Omental fat pad (tissue), 4 donors: ENCODE data around the gene CHCHD2. TPM values are rescaled to one million over a fixed set of nuclear protein-coding genes. Genes with fewer than 3 reads are reported as not detected.

Source experiments
- ATAC-seq: fragments of 150-250 bp; one replicate; pipeline ENCODE4 v1.9.1; 2016; ENCODE audit warnings: mild to moderate bottlenecking, moderate library complexity; ENCODE audit not compliant: low FRiP score
- DNase-seq: peaks from one replicate; pipeline ENCODE4 v3.0.0-alpha.2; 2019; ENCODE audit warnings: low spot score
- small RNA-seq: library from RNA; depleted of rRNA; stranded (forward); fragments of <200 nt; gene quantifications from one replicate; pipeline ENCODE3, GENCODE V24; 2016
- total RNA-seq, 4 donors: library from RNA; depleted of rRNA; stranded (reverse); fragments of >200 nt; gene quantifications; one replicate each; pipeline ENCODE4 v1.1.0, GENCODE V29; 2016
- TF ChIP-seq, protein P1 (sequence below), 3 donors: fragments of 450-650 bp; IDR thresholded peaks; one replicate each; pipeline ENCODE4 v1.5.1; 2016 to 2017; ENCODE audit warnings: antibody characterized with exemption in 3 of 3, mild to moderate bottlenecking in 3 of 3, moderate library complexity in 2 of 3

The CHCHD2 gene
- total RNA-seq, 4 donors from 2014 or later: 287 to 328 (median 295) TPM

DNA sequence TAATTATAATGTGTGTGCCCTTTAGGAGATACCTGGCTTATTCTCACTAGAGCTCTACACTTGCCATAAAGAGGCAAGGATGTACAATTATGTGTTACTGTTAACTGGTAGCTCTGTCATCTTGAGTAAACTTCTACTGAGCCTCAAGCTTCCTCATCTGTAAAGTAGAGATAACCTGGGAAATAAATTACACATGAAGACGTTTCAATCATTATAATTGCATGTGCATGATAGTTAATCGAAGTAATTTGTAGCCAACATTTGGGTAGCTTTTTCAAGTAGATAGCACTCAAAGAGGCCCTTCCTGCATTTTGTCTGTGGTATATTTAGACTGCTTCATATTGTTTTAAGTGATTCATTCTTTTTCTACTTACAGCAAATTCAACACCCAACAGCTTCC lies 52.3 kb downstream of the CHCHD2 start:
- TF ChIP-seq, protein P1, sequence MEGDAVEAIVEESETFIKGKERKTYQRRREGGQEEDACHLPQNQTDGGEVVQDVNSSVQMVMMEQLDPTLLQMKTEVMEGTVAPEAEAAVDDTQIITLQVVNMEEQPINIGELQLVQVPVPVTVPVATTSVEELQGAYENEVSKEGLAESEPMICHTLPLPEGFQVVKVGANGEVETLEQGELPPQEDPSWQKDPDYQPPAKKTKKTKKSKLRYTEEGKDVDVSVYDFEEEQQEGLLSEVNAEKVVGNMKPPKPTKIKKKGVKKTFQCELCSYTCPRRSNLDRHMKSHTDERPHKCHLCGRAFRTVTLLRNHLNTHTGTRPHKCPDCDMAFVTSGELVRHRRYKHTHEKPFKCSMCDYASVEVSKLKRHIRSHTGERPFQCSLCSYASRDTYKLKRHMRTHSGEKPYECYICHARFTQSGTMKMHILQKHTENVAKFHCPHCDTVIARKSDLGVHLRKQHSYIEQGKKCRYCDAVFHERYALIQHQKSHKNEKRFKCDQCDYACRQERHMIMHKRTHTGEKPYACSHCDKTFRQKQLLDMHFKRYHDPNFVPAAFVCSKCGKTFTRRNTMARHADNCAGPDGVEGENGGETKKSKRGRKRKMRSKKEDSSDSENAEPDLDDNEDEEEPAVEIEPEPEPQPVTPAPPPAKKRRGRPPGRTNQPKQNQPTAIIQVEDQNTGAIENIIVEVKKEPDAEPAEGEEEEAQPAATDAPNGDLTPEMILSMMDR (IDR thresholded peaks at IDR 0.05): no peak
- ATAC-seq (no peak), DNase-seq (no peak)

DNA sequence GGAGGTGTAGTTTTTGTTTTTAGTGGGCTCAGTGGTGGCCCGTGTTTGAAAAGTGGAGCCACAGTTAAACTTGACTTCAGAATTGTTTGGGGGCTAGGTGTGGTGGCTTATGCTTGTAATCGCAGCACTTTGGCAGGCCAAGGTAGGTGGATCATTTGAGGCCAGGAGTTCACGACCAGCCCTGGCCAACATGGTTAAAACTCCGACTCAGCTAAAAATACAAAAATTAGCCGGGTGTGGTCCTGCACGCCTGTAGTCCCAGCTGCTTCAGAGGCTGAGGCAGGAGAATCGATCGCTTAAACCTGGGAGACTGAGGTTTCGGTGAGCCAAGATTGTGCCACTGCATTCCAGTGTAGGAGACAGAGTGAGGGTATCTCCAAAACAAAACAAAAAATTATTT lies 52.9 kb downstream of the CHCHD2 start:
- TF ChIP-seq, protein P1 (IDR thresholded peaks at IDR 0.05): no peak
- DNase-seq: no peak
- no peak for ATAC-seq

Small RNA genes lying within 50 kb of the gene (small RNA-seq; reads per million reads assigned to genes)
- gene SNORA15 (not detected), gene SNORA22B (not detected)

Other genes starting within 250 kb of the CHCHD2 start
- not detected for gene SEPTIN14, start 243.7 kb downstream of the CHCHD2 start, total RNA-seq
- gene ZNF713, start 219.0 kb downstream of the CHCHD2 start, total RNA-seq: 1 to 10 TPM; 2.0 to 4.6 (median 3.1) TPM
- gene MRPS17, start 154.6 kb downstream of the CHCHD2 start, total RNA-seq: 10 to 100 TPM in 2 of 4 donors, 1 to 10 TPM in 2; 8.7 to 10.9 (median 10.1) TPM
- gene NIPSNAP2, start 141.9 kb downstream of the CHCHD2 start, total RNA-seq: 10 to 100 TPM; 43.6 to 73.3 (median 67.2) TPM
- 10 to 100 TPM in 3 of 4 donors, 1 to 10 TPM in 1; 6.8 to 12.5 (median 11.2) TPM for gene PSPH, start 55.0 kb downstream of the CHCHD2 start, total RNA-seq
- 100 to 1,000 TPM in 2 of 4 donors, 10 to 100 TPM in 2; 68.9 to 150 (median 106) TPM for gene CCT6A, start 54.7 kb downstream of the CHCHD2 start, total RNA-seq
- 100 to 1,000 TPM in 3 of 4 donors, 10 to 100 TPM in 1; 87.8 to 136 (median 123) TPM for gene SUMF2, start 42.2 kb downstream of the CHCHD2 start, total RNA-seq
- 1 to 10 TPM in 1 of 4 donors, under 1 TPM in 3; 0.31 to 1.4 (median 0.80) TPM for gene PHKG1, start 13.5 kb downstream of the CHCHD2 start, total RNA-seq
- gene NUPR2, start 9.9 kb upstream of the CHCHD2 start, total RNA-seq: not detected